ENCODE data around the gene DHCR24.
"Not testable (repeated sequence)": the region's sequence is repeated elsewhere in the genome, so short reads cannot be mapped to it uniquely, and the experiment has no call there.

Gene DHCR24, protein sequence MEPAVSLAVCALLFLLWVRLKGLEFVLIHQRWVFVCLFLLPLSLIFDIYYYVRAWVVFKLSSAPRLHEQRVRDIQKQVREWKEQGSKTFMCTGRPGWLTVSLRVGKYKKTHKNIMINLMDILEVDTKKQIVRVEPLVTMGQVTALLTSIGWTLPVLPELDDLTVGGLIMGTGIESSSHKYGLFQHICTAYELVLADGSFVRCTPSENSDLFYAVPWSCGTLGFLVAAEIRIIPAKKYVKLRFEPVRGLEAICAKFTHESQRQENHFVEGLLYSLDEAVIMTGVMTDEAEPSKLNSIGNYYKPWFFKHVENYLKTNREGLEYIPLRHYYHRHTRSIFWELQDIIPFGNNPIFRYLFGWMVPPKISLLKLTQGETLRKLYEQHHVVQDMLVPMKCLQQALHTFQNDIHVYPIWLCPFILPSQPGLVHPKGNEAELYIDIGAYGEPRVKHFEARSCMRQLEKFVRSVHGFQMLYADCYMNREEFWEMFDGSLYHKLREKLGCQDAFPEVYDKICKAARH

DNA sequence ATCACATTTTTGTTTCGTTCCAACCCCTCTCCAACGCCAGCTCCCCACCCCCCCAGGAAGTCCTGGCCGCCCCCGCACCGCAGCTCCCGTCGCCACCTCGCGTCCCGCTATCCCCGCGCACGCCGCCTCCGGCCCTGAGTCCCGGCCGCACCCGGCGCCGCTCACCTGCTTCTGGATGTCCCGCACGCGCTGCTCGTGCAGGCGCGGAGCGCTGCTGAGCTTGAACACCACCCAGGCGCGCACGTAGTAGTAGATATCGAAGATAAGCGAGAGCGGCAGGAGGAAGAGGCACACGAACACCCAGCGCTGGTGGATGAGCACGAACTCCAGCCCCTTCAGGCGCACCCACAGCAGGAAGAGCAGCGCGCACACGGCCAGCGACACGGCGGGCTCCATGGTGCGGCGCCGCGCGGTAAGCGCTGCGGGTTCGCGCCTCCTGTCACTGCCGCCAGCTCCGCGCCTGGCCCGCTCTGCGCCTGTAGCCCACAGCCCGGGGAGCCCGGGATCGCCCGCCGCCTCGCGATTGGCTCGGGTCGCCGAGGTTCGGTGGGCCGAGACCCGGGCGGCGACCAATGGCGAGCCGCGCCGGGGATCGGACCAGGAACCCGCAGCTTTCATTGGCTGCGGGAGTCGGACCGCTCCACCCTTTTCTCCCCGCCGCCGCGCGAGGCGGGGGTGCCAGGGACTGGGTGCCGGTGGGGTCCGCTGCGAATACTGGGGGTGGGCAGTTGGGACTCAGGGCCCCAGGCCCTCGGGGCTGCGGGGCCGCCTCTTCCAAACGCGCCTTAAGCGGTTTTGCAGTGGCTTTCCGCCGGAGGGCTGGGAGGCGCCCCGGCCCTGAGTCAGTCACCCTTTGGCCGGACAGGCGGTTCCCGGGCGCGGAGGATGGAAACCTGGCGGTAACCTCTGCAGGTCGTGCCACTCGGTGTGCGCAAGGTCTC, at the start of gene DHCR24:
Gene DHCR24, minus strand, starts transcription at position 472 of the 941 bp plus-strand sequence. Its CDS starts 76 bp downstream, at position 396.
- DNase-seq (ENCODE audit: low read depth), result peak; percentile 74

DNA sequence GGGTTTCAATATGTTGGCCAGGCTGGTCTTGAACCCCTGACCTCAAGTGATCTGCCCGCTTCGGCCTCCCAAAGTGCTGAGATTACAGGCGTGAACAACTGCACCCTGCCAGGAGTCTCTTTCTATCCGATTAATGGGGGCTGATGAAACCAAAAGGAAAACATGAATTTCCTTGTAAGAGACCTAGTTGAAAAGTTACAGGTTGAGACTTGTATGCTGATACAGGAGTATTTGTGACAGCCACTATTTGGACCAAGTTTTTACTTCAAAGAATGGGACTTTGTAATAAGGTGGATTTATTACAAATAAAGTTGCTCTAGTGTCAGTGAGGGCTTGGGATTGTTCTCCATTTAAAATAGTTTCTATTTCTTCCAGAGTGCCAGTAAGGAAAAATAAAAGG, 49.8 kb upstream of the DHCR24 start:
- no peak for DNase-seq (ENCODE audit: low read depth)

DNA sequence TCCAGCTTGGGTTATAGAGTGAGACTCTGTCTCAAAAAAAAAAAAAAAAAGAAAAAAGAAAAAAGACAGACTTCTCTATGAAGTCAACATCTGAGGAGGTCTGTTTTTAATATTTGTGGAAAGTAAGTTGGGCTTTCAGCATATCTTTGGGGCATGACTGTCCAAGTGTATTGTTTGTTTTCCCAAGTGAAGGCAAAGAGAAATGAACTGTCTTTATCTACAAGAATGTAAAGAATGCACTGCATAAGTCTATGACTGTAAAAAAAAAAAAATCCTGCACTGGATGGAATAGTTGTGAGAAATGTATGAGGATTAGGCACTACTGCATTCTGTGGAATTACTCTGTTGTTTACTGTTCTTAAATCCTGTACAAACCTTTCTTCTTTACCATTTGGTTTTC, 47.9 kb upstream of the DHCR24 start:
- peak; percentile 74 for DNase-seq (ENCODE audit: low read depth)

DNA sequence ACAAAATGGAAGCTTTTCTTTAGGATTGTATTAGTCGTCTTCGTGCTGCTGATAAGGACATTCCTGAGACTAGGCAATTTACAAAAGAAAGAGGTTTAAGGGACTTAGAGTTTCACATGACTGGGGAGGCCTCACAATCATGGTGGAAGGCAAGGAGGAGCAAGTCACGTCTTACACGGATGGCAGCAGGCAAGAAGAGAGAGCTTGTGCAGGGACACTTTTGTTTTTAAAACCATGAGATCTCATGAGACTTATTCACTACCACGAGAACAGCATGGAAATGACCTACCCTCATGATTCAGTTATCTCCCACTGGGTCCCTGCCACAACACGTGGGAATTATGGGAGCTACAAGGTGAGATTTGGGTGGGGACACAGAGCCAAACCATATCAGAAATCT, 47.1 kb upstream of the DHCR24 start:
- not testable (repeated sequence) for DNase-seq (ENCODE audit: low read depth)

DNA sequence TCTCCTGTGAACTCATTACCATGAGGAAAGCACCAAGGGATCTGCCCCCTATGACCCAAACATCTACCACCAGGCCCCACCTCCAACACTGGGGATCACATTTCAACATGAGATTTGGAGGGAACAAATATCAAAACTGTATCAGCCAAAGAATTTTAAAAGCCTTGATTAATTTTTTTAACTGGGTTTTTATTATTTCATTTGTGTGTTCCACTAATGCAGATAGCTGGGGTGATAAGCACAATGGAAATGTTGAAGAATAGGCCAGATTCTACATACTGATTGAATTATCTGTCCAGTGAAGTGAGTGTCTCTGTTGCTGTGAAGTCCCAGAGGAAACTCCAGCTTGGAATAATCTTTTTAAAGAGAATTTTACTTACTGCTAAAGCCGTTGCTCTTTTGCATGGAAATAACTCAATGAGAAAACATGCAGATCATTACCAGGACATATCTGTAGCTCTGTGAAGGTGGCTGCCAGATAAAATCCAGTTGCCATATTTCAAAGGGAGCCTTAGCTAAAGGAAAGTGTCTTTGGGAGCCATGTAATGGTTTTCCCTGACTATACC, 44.4 kb upstream of the DHCR24 start:
- DNase-seq (ENCODE audit: low read depth), result no peak

DNA sequence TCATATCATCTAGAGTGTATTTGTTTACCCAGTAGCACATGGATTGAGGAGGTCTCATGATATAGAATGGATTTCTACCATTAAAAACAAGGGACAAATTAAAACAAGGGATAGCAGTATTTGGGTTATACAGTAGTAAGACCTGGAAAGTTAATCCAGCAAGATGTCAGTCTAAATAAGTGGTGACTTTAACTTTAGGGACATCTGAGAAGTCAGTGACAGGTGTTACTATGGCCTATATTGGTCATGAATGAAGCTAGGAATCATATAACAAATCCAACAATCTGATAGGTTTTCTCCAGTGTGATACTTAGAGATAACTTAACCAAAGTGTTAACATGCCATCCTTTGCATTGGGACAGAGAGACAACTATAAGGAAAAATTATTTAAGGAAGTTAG, 42.7 kb upstream of the DHCR24 start:
- no peak for DNase-seq (ENCODE audit: low read depth)

DNA sequence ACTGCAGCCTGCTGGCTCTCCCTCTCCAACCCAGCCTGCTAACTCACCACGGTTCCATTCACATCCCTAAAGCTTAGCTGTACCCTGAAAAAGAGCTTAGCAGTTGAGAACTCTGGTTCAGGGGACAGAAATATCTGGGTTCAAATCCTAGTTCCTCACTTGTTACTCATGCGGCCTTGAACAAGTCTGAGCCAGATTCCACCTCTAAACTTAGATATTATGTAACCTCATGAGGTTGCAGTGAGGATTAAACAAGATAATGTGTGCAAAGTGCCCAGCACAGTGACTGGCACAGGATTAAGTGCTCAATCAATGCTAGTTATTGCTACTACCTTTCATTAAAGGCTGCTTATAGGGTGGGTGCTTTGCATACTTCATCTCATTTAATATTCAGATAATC, 41.3 kb upstream of the DHCR24 start:
- no peak for DNase-seq (ENCODE audit: low read depth)

DNA sequence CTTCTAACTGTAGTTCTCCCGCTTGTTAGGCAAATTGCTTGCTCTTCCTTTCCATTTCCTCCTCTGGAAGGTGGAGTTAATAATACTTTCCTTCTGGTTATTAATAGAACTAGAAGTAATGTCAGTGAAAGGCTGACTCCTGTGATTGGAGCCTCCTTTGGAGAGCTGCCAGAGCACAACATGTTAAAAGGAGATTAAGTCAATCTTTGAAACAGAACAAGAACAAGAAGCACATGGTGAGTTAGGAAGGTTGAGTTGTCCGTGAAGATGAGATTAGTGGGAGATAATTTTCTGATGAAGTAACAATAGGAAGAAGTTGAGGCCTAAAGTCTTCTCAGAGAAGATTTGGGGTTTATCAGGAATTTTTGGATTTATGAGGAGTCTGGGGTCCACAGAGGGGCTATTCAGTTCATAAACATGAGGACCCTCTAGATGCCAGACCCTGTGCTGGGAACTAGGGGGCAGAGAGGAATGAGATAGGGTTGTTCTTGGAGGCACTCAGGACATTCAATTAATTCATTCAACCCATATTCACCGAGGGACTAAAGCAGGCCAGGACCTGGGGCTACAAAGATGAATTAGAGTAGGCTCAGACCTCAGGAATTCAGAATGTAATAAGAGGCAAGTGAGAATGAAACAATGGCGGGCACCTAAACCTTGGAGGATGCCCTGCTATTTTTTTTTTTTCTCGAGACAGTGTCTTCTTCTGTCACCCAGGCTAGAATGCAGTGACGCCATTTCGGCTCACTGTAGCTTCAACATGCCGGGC, 40.7 kb upstream of the DHCR24 start:
- no peak for DNase-seq (ENCODE audit: low read depth)

DNA sequence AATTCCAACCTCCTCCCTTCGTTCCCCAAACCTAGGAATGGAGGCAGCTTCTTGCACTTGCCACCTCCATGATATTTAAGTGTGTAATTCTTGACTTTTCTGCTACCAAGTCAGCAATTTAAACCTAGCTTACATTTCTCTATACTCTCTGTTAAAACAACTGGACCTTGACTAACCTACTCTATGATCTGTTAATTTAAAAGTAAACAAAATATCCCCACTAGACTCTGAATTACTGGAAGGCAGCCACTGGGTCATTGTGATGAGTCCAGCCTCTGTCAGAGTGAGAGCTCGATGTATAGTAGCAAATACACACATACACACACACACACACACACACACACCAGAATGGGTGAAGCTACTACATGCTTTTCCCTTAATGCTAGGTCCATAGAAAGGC, 40.0 kb upstream of the DHCR24 start:
- DNase-seq (ENCODE audit: low read depth), result no peak

DNA sequence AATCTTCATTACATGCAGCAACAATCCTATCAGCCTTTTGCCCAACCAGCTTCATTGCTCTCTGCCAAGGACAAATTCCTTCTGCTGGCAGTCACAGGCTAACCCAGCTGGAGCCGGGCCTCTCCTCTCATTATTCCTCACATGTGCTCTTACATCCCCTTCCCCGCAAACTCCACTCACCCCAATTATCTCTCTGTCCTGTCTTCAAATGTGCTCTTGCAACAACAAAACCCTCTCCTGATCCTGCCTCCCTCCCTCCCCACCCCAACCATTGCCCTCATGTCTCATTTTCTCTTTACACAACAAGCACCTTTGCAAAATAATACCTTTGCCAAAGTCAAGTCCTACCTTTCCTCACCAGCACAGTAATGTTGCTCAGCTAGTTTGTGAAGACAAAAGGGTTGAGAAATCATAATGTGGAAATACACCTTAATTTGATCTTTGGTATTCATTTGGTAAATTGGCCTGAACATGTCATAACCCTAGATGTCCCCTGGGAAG, 36.0 kb upstream of the DHCR24 start:
- no peak for DNase-seq (ENCODE audit: low read depth)

DNA sequence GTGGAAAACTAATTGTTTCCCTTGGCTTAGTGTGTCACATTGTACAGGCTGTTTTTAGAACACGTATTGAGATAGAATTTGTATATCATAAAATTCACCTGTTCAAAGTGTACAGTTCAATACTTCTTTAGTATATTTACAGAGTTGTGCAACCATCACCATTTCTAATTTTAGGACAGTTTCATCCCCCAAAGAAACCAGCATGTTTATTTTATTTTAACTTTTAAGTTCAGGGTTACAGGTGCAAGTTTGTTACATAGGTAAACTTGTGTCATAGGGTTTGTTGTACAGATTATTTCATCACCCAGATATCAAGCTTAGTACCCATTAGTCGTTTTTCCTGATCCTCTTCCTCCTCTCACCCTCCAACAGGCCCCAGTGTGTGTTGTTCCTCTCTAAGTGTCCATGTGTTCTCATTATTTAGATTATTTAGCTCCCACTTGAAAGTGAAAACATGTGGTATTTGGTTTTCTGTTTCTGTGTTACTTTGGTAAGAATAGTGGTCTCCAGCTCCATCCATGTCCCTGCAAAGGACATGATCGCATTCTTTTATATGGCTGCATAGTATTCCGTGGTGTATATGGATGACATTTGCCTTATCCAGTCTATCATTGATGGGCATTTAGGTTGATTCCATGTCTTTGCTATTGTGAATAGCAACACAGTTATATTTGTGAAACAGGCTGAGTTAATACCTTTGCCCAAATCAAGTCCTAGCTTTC, 35.2 kb upstream of the DHCR24 start:
- DNase-seq (ENCODE audit: low read depth), result no peak

DNA sequence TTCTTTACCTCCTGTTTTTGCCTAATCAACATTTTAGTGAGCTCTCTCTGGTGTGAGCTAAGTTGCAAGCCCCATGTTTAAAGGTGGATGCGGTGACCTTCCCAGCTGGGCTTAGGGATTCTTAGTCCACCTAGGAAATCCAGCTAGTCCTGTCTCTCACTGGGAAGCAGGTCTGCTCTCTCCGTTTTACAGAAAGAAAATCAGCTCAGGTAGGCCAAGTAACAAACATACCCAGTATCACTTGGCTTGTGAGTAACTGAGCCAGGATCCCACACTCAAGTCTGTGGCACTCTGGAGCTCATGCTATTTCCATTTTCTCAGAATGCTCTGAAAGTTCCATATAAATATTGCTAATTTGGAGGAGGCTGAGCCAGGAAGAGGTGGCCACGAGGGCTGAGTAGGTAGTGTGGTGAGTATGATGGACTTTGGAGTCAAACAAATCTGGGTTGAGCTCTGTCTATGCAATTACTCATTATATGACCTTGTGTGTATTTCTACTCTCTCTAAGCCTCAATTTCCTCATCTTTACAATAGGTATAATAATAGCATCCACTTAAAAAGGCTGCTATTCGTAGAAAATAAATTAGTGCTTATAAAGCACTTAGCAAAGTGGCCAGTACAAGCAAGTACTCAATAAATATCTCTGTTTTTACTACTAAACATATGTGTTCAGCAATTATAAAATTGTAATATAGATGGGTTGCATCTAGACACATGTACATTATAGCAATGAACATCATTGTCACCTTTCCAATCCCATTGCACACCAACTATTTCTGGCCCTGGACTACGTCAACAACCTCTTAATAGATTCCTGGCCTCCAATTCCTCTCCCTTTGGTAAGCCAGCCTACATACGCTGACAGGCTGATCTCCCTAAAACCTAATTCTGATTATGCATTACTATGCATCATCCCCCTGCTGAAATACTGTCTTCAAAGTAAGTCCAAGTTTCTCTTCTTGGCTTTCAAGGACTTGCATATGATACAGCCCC, 32.7 kb upstream of the DHCR24 start:
- DNase-seq (ENCODE audit: low read depth), result no peak

DNA sequence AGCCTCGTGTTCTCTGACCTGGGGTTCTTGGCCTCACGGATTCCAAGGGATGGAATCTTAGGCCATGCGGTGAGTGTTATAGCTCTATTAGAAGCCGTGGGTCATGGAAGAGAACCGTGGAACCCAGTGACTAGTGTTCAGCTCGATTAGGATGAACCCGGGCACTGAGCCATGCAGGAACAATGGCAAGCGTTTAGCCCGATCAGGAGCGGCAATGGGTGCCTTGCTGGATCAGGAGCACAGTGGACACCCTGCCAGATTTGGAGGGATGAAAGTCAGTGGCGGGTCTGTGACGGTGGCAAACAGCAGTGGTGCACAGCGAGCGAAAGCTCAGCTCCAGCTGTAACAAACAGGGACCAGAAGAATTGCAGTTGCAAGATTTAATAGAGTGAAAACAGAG, 24.1 kb upstream of the DHCR24 start:
- not testable (repeated sequence) for DNase-seq (ENCODE audit: low read depth)

DNA sequence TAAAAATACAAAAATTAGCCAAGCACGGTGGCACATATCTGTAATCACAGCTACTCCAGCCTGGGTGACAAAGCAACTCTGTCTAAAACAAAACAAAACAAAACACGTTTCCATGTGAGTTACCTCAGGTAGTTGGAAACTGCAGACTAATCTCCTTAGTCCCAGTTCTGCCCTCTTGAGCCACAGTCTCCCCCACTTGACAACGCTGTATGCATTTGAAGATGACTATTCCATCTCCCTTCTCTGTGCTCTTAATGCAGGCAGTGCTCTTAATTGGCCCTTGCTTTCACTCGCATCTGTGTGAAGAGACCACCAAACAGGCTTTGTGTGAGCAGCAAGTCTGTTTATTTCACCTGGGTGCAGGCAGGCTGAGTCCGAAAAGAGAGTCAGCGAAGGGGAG, 19.6 kb upstream of the DHCR24 start:
- no peak for DNase-seq (ENCODE audit: low read depth)

DNA sequence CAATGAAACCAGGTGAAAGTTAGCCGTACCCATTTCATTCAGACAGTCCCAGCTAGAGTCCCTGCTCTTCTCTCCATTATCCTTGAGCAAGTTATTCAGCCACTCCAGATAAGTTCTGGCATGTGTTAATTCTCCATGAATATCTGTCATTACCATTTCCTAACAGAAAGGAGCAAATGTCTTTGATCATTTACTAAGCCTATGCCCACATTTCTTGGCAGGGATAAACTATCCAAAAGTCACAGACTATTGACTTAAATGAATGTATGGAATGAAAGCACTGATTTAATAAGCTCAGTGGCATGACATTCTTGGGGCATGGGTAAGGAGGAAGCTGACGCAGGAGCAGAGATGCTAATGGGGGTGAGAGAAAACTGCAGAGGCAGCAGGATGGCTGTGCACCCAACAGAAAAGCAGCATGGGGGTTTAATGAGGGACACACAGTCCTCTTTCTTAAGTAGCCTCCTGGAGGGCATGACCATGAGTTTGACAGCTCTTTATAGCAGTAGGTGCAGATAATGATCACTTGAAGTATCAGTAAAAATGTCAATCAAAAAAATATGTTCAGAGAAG, 17.6 kb upstream of the DHCR24 start:
- no peak for DNase-seq (ENCODE audit: low read depth)

DNA sequence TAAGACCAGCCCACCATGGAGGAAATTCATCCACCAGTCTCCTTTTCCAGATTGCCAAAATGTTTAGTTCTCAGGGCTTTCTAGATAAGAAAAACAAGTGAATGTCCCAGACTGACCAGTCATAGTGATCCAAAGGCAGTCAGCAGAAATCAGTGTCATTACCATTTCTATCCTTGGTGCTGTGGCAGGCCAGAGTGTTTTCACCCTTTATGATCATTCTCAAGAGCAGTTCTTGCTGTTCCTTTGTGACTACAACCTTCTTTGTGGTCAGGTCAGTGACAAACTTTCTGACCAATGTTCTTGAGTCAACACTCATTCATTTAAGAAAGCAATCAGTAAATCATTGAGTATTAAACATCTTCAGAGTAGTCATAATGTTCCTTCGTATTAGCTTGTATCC, 7.3 kb upstream of the DHCR24 start:
- DNase-seq (ENCODE audit: low read depth), result no peak

DNA sequence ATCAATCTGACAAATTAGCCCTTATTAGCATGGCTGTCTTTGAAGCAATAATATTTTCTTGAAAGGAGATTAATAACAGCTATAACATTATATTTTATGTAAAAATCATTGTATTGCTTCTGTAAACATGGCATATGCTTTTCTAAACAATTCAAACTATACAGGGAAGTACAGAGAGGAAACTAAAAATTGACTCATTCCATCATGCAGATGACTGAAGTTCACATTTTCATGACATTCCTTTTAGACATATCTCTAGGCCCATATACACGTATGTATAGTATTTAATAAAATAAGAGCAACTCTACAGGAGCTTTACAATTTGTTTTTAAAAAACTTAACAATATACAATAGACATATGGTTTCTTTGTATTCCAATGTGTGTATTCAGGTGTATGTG, 5.6 kb upstream of the DHCR24 start:
- no peak for DNase-seq (ENCODE audit: low read depth)

DNA sequence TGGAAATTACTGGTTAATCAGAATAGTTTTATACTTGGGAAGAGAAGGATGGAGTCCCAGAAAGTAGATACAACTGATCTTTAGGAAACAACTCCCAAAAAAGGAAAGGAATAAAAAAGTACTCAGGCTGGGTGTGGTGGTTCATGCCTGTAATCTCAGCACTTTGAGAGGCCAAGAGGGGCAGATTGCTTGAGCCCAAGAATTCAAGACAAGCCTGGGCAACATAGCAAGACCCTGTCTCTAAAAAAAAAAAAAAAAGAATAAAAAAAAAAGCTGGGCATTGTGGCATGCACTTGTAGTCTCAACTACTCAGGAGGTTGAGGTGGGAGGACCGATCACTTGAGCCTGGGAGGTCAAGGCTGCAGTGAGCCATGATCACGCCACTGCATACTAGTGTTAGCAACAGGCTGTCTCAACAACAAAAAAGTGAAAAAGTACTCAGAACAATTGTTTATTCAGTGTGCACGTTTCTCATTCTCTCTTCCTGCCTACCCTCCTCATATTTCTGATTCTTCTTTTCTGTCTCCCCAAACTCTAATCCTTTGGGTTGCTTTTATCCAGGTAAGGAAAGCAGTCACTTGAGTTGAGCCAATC, 2.2 kb upstream of the DHCR24 start:
- DNase-seq (ENCODE audit: low read depth), result no peak
